ENCODE results near the gene YKT6.

YKT6 gene

DNA sequence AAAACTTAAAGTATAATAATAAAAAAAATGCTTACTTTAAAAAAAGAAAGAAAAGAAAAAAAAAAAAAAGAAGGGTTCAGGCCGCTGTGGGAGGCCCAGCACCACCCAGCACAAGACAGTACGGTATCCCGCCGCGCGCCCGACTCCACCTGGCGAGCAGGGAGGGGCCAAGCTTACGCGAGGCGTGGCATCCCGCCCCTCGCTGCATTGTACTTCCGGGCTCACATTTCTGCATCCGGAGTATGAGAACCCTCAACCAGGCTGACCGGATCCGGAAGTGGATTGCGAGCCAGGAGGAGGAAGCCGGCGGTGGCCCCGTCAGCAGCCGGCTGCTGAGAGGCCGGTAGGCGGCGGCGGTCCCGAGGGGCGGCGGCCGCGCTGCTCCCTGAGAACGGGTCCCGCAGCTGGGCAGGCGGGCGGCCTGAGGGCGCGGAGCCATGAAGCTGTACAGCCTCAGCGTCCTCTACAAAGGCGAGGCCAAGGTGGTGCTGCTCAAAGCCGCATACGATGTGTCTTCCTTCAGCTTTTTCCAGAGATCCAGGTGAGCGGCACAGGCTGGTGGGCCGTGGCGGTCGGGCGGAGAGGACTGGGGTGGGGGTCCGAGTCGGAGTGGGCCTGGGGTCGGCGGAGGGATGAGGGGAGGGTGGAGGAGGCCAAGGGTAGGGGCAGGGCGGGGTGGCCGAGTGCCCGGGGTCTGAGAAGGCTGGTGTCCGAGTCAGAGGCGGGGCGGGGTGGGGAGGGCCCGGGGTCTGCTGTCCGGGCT, at the start of gene YKT6:
Gene YKT6 (plus strand): TSS at position 280 of the 763 bp plus-strand sequence. CDS start 158 bp downstream, at position 438.
- DNase-seq: peak; percentile 95

GRCh38 chr7:44151956-44152355, 48.8 kb upstream of the YKT6 start:
- DNase-seq: peak; percentile 39

GRCh38 chr7:44152971-44153947, 47.5 kb upstream of the YKT6 start:
- peak; percentile 20 for DNase-seq

GRCh38 chr7:44153948-44154335, 46.8 kb upstream of the YKT6 start:
- peak; percentile 36 for DNase-seq

DNA sequence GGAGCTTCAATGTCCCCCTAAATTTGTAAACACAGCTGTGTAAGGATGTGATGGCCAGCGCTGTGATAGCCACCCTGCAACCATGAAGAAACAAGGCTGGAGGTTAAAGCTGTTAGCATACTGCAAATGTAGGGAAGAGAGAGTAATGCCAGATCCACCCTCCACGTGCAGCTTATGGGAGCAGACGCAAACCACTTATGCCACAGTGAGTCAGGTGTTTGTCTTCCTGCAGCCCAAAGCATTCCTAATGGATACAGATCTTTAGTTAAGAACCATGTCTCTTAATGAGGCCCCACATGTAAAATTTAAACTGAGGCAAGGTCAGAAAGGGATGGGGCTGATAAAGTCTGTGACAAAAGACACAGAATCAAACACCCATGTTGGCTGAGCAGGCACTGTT, 46.1 kb upstream of the YKT6 start:
- peak; percentile 22 for DNase-seq

DNA sequence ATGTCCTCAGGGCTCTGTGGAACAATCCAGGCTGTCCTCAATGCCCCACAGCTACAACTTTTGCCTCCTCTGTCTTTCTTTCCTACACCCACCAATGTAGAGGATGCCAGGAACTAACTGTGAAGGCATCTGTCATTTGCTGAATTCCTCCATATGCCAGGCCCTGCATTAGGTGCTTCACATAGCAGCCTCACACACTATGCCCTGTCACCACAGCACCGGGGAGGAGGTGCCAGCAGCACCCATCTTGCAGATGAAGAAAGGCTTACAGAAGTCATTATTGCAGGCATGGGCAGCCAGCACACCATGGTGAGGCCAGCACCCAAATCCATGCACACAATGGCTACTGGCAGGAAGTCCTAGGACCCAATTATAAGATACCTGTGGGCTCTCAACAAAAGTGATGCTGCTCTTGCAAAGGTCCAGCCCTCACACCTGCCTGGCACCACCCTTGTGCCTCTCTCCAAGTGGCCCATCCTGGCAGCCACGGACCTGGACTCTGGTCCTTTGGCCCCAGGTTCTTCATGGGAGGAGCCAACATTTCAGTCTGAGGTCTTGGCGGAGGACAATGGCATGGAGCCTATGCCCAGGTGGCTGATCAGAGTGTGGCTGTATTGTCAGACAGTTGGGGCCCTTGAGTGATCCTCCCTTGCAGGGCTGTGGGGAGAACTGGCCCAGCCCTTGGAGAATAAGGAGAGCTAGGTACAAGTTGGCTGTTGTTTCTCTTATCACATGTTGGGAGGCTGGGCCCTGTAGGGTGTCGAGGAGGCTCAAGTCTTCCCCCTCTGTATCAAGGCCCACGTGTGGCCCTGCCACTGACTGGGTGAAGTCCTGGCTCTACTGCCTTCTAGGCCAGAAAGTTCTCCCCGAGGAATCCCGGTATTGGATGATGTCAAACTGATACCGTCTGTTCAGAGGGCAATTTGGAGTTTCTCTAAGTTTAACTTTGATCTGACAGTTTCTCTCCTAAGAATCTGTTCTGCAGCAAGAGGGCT, 45.3 kb upstream of the YKT6 start:
- peak; percentile 43 for DNase-seq

GRCh38 chr7:44156453-44157010, 44.2 kb upstream of the YKT6 start:
- DNase-seq: peak; percentile 40

- peak; percentile 42 for DNase-seq
Observed at GRCh38 chr7:44157116-44158080, 43.4 kb upstream of the YKT6 start.

- DNase-seq: peak; percentile 40
Observed at GRCh38 chr7:44158096-44158872, 42.5 kb upstream of the YKT6 start.

GRCh38 chr7:44158873-44159631, 41.7 kb upstream of the YKT6 start:
- peak; percentile 35 for DNase-seq

GRCh38 chr7:44159824-44160630, 40.8 kb upstream of the YKT6 start:
- peak; percentile 41 for DNase-seq

GRCh38 chr7:44161371-44161770, 39.4 kb upstream of the YKT6 start:
- DNase-seq: peak; percentile 36

DNA sequence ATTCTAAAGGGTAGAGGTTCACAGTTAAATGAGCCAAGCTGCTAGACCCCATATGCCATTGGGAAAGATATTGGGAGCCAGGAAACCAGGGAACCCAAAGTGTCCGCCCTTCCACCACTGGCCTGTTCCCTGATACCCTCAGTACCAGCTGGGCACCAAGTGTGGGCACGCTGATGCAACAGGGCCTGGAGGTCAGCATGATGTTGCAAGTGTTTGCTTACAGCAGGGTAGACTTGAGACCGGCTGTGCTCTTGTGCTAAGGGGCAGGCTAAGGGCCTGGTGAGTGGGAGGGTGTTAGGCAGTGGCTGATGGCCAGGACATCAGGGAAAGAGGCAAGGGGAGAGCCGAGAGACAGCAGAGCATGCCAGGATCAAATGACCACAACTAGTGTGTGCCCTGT, 38.6 kb upstream of the YKT6 start:
- peak; percentile 22 for DNase-seq

DNA sequence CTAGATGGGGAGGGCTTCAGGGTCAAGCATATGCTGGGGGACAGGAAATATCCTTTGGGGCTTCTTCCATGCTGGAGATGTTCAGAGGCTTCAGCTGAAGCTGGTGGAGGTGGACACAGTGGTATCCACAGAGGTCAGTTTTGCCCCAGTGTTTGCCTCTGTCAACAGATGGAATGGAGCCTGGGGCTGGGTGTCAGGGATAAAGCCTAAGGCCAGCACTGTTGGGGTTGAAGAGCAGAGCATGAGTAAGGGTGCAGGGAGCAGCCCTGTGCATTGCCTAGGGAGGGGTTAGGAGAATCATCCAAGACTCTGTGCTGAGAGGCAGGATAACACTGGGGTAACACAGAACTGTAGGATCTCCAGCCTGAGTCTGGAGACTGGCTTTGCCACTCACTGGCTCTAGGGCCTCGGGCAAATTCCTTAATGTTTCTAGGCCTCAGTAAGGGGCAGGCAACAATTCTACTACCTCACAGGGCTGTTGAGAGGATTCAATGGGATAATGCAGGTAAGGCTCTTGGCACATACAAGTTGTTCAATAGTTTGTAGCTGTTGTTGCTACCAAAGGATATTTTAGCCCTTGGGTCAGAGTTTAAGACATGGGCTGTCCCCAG, 37.9 kb upstream of the YKT6 start:
- DNase-seq: peak; percentile 30

DNA sequence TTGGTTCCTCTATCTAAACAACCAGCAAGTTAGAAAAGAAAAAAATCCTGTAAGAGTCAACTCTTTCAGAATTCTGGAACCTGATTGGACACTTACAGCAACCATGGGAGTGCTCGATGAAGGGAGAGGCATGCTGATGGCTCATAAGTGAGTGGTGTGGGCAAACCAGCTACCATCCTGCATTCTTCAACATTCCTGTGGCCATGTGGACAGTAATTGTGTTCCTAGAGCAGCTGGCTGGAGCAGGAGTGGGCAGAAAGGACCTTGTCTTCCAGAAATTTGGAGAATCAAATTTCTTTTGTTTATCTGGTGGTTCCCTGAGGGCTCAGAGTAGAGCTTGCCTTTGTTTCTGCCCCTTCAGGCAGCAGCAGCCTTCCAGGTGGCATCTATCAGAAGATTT, 37.2 kb upstream of the YKT6 start:
- DNase-seq: no peak

DNA sequence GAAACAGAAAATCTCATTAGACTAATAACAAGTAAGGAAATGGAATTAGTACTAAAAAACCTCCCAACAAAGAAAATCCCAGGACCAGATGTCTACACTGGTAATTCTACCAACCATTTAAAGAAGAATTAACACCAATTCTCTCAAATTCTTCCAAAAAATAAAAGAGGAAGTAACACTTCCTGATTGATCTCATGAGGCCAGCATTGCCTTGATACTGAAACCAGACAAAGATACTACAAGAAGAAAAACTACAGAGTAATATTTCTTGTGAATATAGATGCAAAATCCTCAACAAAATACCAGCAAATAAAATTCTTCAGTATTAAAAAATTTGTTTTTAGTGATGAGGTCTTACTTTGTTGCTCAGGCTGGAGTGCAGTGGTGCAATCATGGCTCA, 32.9 kb upstream of the YKT6 start:
- DNase-seq: no peak

GRCh38 chr7:44171901-44172300, 28.9 kb upstream of the YKT6 start:
- DNase-seq: peak; percentile 15

DNA sequence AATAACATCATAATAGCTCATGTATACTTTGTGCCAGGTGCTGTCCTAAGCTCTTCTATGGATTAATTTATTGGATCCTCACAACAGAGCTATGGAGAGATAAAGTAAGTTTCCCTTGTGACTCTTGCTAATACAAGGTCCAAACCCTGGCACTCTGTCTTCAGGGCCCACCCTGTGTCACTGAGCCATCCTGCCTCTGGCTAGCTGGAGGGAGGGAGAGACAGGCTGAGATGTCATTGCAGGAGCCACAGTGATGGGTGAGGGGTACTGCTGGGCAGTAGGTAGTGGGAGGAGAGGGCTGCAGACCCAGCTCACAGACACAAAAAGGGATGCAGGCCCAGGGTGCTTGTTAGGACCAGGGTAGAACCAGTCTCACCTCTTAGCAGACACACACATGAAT, 28.4 kb upstream of the YKT6 start:
- DNase-seq: peak; percentile 28

Data from activated CD8-positive, alpha-beta memory T cell treated with anti-CD3 and anti-CD28 coated beads, Interleukin-2, amount 50 U/mL, for 48 hours (primary cell).